Panc1 (cell line): ENCODE measurements around the gene ZFAND6. TPM values are rescaled to one million over a fixed set of nuclear protein-coding genes. Genes with fewer than 3 reads are reported as not detected.

ENCODE experiments used
- ATAC-seq: fragments of 200-7000 bp; cut with Tn5 transposase; 2 replicates; pipeline ENCODE4 v1.9.1; 2020; ENCODE audit warnings: mild to moderate bottlenecking, moderate library complexity
- BruUV-seq: library from RNA; stranded (reverse); fragments of 400-500 nt; replicated peaks from 2 replicates; lab custom pipeline; 2021; lab: Mats Ljungman, UMichigan
- CTCF ChIA-PET: fragments of 300-600 bp; sonication (Branson Sonifier 250); formaldehyde crosslinking; loops from one replicate; lab custom pipeline; 2022; ENCODE audit warnings: antibody characterized with exemption; lab: Charles Lee
- POLR2A ChIA-PET: fragments of 300-600 bp; sonication (Branson Sonifier 250); formaldehyde crosslinking; loops from one replicate; lab custom pipeline; 2022; ENCODE audit warnings: antibody characterized with exemption; lab: Charles Lee
- DNase-seq: peaks from one replicate; pipeline ENCODE4 v3.0.0-alpha.2; 2010; ENCODE audit warnings: low read depth, low spot score
- H3K27ac ChIP-seq: 2 replicates; pipeline ENCODE4 v1.5.1; 2011; ENCODE audit warnings: mild to moderate bottlenecking, low read length, inconsistent platforms
- H3K27me3 ChIP-seq: fragments of 200-500 bp; sonication (Bioruptor generic); 2 replicates; pipeline ENCODE4 v1.6.0; 2014; ENCODE audit warnings: low read length, inconsistent platforms; ENCODE audit not compliant: control insufficient read depth, insufficient read depth
- H3K36me3 ChIP-seq: fragments of 200-500 bp; sonication (Bioruptor generic); 2 replicates; pipeline ENCODE4 v1.5.1; 2014; ENCODE audit warnings: inconsistent platforms, mild to moderate bottlenecking, low read length, moderate library complexity; ENCODE audit not compliant: control insufficient read depth, insufficient read depth
- H3K4me1 ChIP-seq: 2 replicates; pipeline ENCODE4 v1.5.1; 2011; ENCODE audit warnings: inconsistent platforms, mild to moderate bottlenecking, low read length, moderate library complexity; ENCODE audit not compliant: control insufficient read depth, insufficient read depth
- H3K4me3 ChIP-seq, 2 experiments: 2 replicates each; pipeline ENCODE4 v1.5.1; 2011 to 2012; ENCODE audit warnings: low read depth in 2 of 2, low read length in 2 of 2, mild to moderate bottlenecking in 2 of 2, inconsistent platforms in 1 of 2, moderate library complexity in 1 of 2
- H3K9me3 ChIP-seq: fragments of 200-500 bp; sonication (Bioruptor generic); 2 replicates; pipeline ENCODE4 v1.5.1; 2014; ENCODE audit warnings: low read depth, mild to moderate bottlenecking, inconsistent platforms, low read length, moderate library complexity; ENCODE audit not compliant: control insufficient read depth, insufficient read depth
- POLR2AphosphoS5 ChIP-seq: IDR thresholded peaks from 2 replicates; pipeline ENCODE4 v1.6.1; 2012; ENCODE audit warnings: mild to moderate bottlenecking, low read depth, low read length, moderate library complexity
- SIN3A ChIP-seq: IDR thresholded peaks from 2 replicates; pipeline ENCODE4 v1.6.1; 2012; ENCODE audit warnings: low read depth, mild to moderate bottlenecking, low read length, moderate library complexity, borderline replicate concordance; ENCODE audit not compliant: insufficient read depth
- TCF7L2 ChIP-seq: IDR thresholded peaks from 2 replicates; pipeline ENCODE4 v1.6.1; 2011; ENCODE audit warnings: mild to moderate bottlenecking, low read depth, low read length, inconsistent platforms
- in situ Hi-C: cut with HindIII; loops from 2 replicates; pipeline ENCODE4 v1.10.0; 2016; ENCODE audit warnings: low sequenced_read_pairs, low pct_unique_long_range_greater_than_20kb
- intact Hi-C: fragments of 100-400 bp; cut with micrococcal nuclease; formaldehyde crosslinking; loops from one replicate; pipeline ENCODE4 v1.10.0; 2022; ENCODE audit not compliant: unreplicated experiment
- total RNA-seq: library from RNA; stranded (reverse); gene quantifications from one replicate; pipeline ENCODE4 v1.2.1, GENCODE V29; 2021; ENCODE audit not compliant: unreplicated experiment
- TF ChIP-seq, protein P1 (sequence below): fragments of 450-650 bp; IDR thresholded peaks from 2 replicates; pipeline ENCODE4 v1.5.1; 2017; ENCODE audit warnings: mild to moderate bottlenecking
- TF ChIP-seq, protein P2 (sequence below), 2 experiments: IDR thresholded peaks; 2 replicates each; pipeline ENCODE4 v1.6.1; 2011 to 2012; ENCODE audit warnings: low read depth in 2 of 2, control low read depth in 1 of 2, low read length in 1 of 2, mild to moderate bottlenecking in 1 of 2, moderate library complexity in 1 of 2; ENCODE audit not compliant: insufficient read depth in 1 of 2

ZFAND6 gene
- total RNA-seq, 1 experiment from 2014 or later, result 73.0 TPM

DNA sequence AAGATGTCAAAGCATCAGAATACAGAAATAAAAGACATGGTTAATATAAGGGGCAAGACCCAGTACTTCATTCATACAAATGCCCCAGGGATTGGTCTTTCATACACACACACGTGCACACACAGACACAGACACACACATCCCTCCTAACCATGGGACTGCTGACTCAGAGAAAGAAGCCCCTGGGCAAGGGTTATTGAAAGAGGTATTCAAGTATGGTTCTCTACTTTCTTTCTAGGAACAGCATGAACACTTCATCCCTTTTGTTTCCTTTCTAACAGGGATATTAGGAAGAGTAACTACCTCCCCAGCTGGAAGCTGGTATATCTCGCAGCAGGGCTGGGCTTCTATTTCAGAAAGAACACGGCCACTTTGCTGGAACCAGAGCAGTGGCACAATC lies 33.2 kb upstream of the ZFAND6 start:
- Histone ChIP-seq H3K27me3 (no peaks in the 10 kb centered on the region), H3K27ac (no peak overlapping the region), H3K4me1 (no peaks in the 10 kb centered on the region), H3K9me3 (no peaks in the 10 kb centered on the region), H3K36me3 (no peaks in the 10 kb centered on the region), H3K4me3 (no peak overlapping the region)
- no TSS peak for BruUV-seq
- TF ChIP-seq, protein P1, sequence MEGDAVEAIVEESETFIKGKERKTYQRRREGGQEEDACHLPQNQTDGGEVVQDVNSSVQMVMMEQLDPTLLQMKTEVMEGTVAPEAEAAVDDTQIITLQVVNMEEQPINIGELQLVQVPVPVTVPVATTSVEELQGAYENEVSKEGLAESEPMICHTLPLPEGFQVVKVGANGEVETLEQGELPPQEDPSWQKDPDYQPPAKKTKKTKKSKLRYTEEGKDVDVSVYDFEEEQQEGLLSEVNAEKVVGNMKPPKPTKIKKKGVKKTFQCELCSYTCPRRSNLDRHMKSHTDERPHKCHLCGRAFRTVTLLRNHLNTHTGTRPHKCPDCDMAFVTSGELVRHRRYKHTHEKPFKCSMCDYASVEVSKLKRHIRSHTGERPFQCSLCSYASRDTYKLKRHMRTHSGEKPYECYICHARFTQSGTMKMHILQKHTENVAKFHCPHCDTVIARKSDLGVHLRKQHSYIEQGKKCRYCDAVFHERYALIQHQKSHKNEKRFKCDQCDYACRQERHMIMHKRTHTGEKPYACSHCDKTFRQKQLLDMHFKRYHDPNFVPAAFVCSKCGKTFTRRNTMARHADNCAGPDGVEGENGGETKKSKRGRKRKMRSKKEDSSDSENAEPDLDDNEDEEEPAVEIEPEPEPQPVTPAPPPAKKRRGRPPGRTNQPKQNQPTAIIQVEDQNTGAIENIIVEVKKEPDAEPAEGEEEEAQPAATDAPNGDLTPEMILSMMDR, result no peak
- TF ChIP-seq POLR2AphosphoS5 (no peak), TCF7L2 (no peak), SIN3A (no peak)
- TF ChIP-seq, protein P2, sequence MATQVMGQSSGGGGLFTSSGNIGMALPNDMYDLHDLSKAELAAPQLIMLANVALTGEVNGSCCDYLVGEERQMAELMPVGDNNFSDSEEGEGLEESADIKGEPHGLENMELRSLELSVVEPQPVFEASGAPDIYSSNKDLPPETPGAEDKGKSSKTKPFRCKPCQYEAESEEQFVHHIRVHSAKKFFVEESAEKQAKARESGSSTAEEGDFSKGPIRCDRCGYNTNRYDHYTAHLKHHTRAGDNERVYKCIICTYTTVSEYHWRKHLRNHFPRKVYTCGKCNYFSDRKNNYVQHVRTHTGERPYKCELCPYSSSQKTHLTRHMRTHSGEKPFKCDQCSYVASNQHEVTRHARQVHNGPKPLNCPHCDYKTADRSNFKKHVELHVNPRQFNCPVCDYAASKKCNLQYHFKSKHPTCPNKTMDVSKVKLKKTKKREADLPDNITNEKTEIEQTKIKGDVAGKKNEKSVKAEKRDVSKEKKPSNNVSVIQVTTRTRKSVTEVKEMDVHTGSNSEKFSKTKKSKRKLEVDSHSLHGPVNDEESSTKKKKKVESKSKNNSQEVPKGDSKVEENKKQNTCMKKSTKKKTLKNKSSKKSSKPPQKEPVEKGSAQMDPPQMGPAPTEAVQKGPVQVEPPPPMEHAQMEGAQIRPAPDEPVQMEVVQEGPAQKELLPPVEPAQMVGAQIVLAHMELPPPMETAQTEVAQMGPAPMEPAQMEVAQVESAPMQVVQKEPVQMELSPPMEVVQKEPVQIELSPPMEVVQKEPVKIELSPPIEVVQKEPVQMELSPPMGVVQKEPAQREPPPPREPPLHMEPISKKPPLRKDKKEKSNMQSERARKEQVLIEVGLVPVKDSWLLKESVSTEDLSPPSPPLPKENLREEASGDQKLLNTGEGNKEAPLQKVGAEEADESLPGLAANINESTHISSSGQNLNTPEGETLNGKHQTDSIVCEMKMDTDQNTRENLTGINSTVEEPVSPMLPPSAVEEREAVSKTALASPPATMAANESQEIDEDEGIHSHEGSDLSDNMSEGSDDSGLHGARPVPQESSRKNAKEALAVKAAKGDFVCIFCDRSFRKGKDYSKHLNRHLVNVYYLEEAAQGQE (IDR thresholded peaks at IDR 0.05; ENCODE audit: insufficient read depth in 1 of 2, low read depth in 2 of 2, low read length in 1 of 2), result no peak
- ChIA-PET CTCF (no interaction called here), POLR2A (no interaction called here)
- intact Hi-C loops (no loop called here), in situ Hi-C loops (no loop called here)
- ATAC-seq (no peak), DNase-seq (no peak)

DNA sequence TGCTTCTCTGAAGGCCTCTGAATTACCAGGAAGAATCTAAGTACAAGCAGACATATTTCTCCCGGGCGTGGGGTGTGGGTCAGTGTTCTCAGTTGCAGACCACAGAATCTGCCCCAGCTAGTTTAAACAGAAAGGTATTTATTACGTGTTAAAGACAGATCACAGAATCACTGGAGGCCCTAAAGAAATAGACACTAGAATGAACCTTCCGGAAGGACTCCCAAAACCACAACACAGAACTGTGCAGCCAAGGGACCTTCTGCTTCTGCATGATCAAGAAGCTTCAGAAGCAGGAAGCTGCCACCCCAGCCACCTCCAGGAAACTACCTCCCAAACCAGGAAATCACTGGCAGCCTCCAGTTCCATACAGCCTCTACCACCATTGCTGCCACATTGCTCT lies 32.7 kb upstream of the ZFAND6 start:
- Histone ChIP-seq H3K27ac (no peak overlapping the region), H3K4me1 (peaks cover 4% of the 10 kb centered on the region; the same call in 1 of the 2 replicates), H3K36me3 (no peaks in the 10 kb centered on the region), H3K4me3 (no peak overlapping the region), H3K27me3 (no peaks in the 10 kb centered on the region), H3K9me3 (no peaks in the 10 kb centered on the region)
- POLR2A ChIA-PET, result no interaction called here
- TF ChIP-seq SIN3A (no peak), POLR2AphosphoS5 (no peak)
- TF ChIP-seq, protein P1, result no peak
- TF ChIP-seq, protein P2 (IDR thresholded peaks at IDR 0.05; ENCODE audit: insufficient read depth in 1 of 2, low read depth in 2 of 2, low read length in 1 of 2), result no peak
- DNase-seq (no peak), ATAC-seq (no peak)
- BruUV-seq, result no TSS peak
- intact Hi-C loops (no loop called here), in situ Hi-C loops (no loop called here)
- CTCF ChIA-PET, result no interaction called here
